Small intestine (tissue), 7 donors: ENCODE measurements around the gene DDR2. TPM values are rescaled to one million over a fixed set of nuclear protein-coding genes. Genes with fewer than 3 reads are reported as not detected.
"Not testable (repeated sequence)": the region's sequence is repeated elsewhere in the genome, so short reads cannot be mapped to it uniquely, and the experiment has no call there.

Source experiments
- DNase-seq, 2 donors: peaks; one replicate each; pipeline versions ENCODE4 v3.0.0 to v3.0.0-alpha.2; 2013
- FAIRE-seq: peaks from 2 replicates; lab custom pipeline; 2012; peaks lifted over from hg19 to GRCh38; lab: Jason Lieb, UNC
- H3K27ac ChIP-seq, 3 donors: one replicate each; pipeline ENCODE4 v1.5.1; 2013; ENCODE audit warnings: low read length in 2 of 3, mild to moderate bottlenecking in 2 of 3, control low read depth in 1 of 3, inconsistent platforms in 1 of 3, low read depth in 1 of 3, moderate library complexity in 1 of 3
- H3K27me3 ChIP-seq, 3 donors: one replicate each; pipeline ENCODE4 v1.6.1; 2013; ENCODE audit warnings: low read length in 3 of 3, inconsistent platforms in 1 of 3; ENCODE audit not compliant: control insufficient read depth in 3 of 3, insufficient read depth in 3 of 3
- H3K36me3 ChIP-seq, 3 donors: one replicate each; pipeline ENCODE4 v1.6.1; 2013; ENCODE audit warnings: low read length in 3 of 3, inconsistent platforms in 1 of 3, low read depth in 1 of 3, mild to moderate bottlenecking in 1 of 3, moderate library complexity in 1 of 3; ENCODE audit not compliant: control insufficient read depth in 3 of 3, insufficient read depth in 2 of 3
- H3K4me1 ChIP-seq, 3 donors: one replicate each; pipeline ENCODE4 v1.6.1; 2013; ENCODE audit warnings: low read length in 2 of 3, inconsistent platforms in 1 of 3, low read depth in 1 of 3, mild to moderate bottlenecking in 1 of 3, moderate library complexity in 1 of 3; ENCODE audit not compliant: control insufficient read depth in 3 of 3, insufficient read depth in 2 of 3
- H3K4me3 ChIP-seq, 3 donors: one replicate each; pipeline ENCODE4 v1.5.1; 2013; ENCODE audit warnings: low read length in 3 of 3, control low read depth in 1 of 3, inconsistent platforms in 1 of 3, low read depth in 1 of 3, mild to moderate bottlenecking in 1 of 3, moderate library complexity in 1 of 3
- H3K9me3 ChIP-seq, 2 donors: one replicate each; pipeline ENCODE4 v1.6.1; 2013; ENCODE audit warnings: low read depth in 1 of 2, low read length in 1 of 2; ENCODE audit not compliant: control insufficient read depth in 2 of 2, insufficient read depth in 1 of 2
- WGBS, 3 donors: extraction: QIAGEN DNeasy Blood & Tissue Kit; methylation state at CpG; one replicate each; pipeline ENCODE4 v1.1.7; 2013; 5-methylcytosine and 5-hydroxymethylcytosine counted together
- polyA plus RNA-seq, 4 donors: library from polyadenylated mRNA; stranded (reverse) in 3 of 4; unstranded in 1 of 4; fragments of 200-250 nt in 3 of 4; fragments of 120-200 nt in 1 of 4; gene quantifications; one replicate each; pipeline versions ENCODE4 v1.2.1 to v1.2.3, GENCODE V29; 2013
- donor health status: healthy with polysubstance abuse.
- donor health status: control.
- donor health status: control.
- donor health status: Bipolar disorder and iron deficiency.
- donor health status: healthy.

Gene DDR2
- polyA plus RNA-seq, 4 donors: 0.89 to 11.1 (median 5.3) TPM

DNA sequence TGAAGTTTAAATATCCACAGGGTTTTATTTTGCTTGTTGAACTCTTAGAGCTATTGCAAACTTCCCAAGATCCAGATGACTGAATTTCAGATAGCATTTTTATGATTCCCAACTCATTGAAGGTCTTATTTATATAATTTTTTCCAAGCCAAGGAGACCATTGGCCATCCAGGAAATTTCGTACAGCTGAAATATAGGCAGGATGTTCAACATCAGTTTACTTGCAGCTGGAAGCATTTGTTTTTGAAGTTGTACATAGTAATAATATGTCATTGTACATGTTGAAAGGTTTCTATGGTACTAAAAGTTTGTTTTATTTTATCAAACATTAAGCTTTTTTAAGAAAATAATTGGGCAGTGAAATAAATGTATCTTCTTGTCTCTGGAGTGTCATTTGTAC is 32.8 kb upstream of the DDR2 start:
- FAIRE-seq: no peak
- Histone ChIP-seq H3K36me3 (peaks cover 2 to 14% (median 10%) of the 10 kb centered on the region in 3 donors), H3K9me3 (no peaks in the 10 kb centered on the region), H3K4me3 (no peak overlapping the region), H3K4me1 (peaks cover 0 to 6% (median 0%) of the 10 kb centered on the region in 3 donors), H3K27me3 (no peaks in the 10 kb centered on the region), H3K27ac (no peak overlapping the region)
- DNase-seq: no peak
- 84 to 93% (median 88%) methylated on average over 1 of the region's 1 CpG for WGBS, 3 donors

DNA sequence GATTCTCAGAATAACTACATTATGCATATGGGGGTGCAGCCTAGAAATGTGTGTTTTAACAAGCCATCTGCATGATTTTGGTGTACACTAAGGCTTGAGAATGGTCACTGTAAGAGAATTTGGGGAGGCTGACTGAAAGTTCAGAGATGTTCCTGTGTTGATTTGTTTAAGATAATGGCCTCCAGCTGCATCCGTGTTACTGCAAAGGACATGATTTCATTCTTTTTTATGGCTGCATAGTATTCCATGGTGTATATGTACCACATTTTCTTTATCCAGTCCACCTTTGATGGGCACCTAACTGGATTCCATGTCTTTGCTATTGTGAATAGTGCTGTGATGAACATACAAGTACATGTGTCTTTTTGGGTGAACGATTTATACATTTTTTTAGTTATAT is 29.1 kb upstream of the DDR2 start:
- FAIRE-seq, H3K27ac ChIP-seq, H3K9me3 ChIP-seq, DNase-seq, H3K27me3 ChIP-seq, H3K4me3 ChIP-seq, H3K4me1 ChIP-seq: not testable (repeated sequence)
- WGBS, 3 donors: 90 to 96% (median 96%) methylated on average over 2 of the region's 2 CpGs
- H3K36me3 ChIP-seq: peaks cover 2 to 16% (median 9%) of the 10 kb centered on the region in 3 donors

DNA sequence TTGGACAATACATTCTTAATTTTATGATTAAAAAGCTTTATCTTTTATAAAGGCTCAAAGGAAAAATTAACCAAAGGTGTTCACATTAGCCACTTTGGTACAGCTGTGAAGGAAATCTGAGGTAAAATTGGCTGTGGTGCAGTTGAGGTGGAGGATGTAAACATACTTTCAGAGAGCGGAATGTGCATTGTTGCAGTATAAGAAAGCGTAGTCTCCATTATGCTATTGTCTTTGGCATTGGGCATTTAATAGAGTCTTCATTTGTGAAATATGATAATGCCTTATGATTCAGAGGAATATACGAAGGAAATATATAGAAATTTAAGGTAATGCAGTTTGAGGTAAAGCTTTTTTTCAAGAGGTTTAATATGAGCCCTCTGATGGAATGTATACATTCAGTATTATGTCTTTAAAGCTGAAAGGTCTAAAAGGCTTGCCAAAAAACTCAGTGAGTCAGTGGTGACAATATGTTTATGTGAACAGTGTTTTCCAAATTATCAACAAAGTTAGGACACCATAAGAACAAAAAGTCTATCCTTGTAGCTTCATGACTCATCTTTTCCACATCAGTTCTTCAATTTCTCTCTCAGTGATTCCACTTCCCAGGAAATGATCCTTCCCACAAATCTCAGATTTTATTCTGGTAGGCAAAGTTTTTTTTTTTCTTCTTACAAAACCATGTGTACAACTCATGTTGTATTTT is 26.9 kb upstream of the DDR2 start:
- FAIRE-seq: peak; percentile 51
- Histone ChIP-seq H3K27ac (peak overlapping the region in 1 of 3 donors; percentile 39), H3K9me3 (no peaks in the 10 kb centered on the region), H3K27me3 (no peaks in the 10 kb centered on the region), H3K36me3 (peaks cover 0 to 12% (median 9%) of the 10 kb centered on the region in 3 donors), H3K4me1 (no peaks in the 10 kb centered on the region), H3K4me3 (no peak overlapping the region)
- 93 to 98% (median 97%) methylated on average over 3 of the region's 3 CpGs for WGBS, 3 donors
- DNase-seq: no peak

DNA sequence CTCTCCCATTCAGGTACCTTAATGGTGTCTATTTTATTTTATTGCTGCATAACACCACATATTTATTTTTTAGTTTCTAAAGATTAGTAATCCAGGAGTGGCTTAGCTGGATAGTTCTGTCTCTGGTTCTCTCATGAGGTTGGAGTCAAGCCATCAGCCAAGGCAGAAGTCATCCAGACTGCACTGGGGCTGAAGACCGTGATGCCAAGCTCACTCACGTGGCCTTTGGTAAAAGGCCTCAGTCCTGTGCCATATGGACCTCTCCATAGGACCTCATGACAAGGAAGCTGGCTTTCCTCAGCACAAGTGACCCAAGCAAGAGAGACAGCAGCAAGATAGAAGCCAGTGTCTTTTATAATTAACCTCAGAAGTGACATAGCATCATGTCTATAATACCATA is 23.0 kb upstream of the DDR2 start:
- H3K4me3 ChIP-seq: no peak overlapping the region
- DNase-seq (no peak), FAIRE-seq (no peak)
- H3K27me3 ChIP-seq: no peaks in the 10 kb centered on the region
- H3K9me3 ChIP-seq: no peaks in the 10 kb centered on the region
- 87 to 100% (median 94%) methylated on average over 2 of the region's 2 CpGs for WGBS, 3 donors
- no peak overlapping the region for H3K27ac ChIP-seq
- no peaks in the 10 kb centered on the region for H3K4me1 ChIP-seq
- peaks cover 0 to 5% (median 1%) of the 10 kb centered on the region in 3 donors for H3K36me3 ChIP-seq

DNA sequence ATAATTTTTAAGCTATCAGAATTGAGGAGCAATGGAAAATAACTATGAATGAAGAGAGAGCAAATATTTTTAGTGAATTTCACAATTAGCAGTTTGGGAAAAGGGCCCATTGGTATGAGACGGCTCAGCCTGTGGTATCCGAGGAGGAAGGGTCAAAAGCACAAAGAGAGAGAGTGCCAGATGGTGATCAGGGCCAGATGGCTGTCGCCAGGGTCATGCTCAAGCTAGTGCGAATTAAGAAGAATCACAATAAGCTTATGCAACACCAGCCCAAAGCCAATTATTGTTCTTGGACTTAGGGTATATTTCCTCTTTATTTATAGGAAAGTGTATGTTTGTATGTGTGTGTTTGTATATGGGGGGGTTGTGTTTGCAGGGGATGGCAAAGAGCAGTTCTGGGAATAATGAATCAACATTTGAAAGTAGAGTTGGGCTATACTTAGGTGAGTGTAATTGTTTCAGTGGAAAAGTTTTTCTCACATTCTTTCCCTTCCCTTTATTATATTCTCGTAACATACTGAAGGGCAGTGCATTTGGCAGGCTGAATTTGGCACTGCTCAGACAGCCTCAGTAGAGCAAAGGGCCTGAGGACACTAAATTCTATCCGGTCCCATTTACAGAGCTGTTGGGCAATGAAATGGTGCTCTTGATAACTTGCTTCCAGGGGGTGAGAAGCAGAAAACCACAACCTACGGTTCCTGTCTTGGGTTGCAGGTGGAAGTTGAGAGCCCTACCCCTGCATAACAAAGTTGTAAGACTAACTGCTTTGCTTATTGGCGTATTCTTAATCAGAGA is 19.5 kb upstream of the DDR2 start:
- DNase-seq (no peak), FAIRE-seq (no peak)
- Histone ChIP-seq H3K9me3 (peaks cover 0 to 8% of the 10 kb centered on the region in 2 donors), H3K4me3 (no peak overlapping the region), H3K27me3 (no peaks in the 10 kb centered on the region), H3K27ac (peak overlapping the region in 1 of 3 donors; percentile 9), H3K4me1 (no peaks in the 10 kb centered on the region), H3K36me3 (no peaks in the 10 kb centered on the region)
- 62 to 81% (median 71%) methylated on average over 8 of the region's 8 CpGs for WGBS, 3 donors

DNA sequence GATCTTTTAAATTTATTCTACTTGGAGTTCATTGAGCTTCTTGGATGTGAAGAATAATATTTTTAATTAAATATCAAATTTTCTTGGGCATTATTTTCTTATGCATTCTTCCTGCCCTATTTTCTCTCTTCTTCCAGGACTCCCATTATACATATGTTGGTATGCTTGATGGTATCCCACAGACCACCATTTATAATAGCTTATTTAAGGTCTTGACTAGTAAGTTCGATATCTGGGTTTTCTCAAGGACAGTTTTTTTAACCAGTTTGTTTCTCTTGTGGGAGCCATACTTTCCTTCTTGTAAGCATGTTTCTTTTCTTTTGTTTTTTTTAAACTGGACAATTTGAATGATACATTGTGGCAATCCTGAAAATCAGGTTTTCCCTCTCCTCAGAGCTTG is 15.4 kb upstream of the DDR2 start:
- no peak overlapping the region for H3K4me3 ChIP-seq
- H3K9me3 ChIP-seq: peaks cover 0 to 9% of the 10 kb centered on the region in 2 donors
- no peaks in the 10 kb centered on the region for H3K36me3 ChIP-seq
- H3K4me1 ChIP-seq: no peaks in the 10 kb centered on the region
- no peak overlapping the region for H3K27ac ChIP-seq
- 86 to 95% (median 94%) methylated on average over 1 of the region's 1 CpG for WGBS, 3 donors
- FAIRE-seq (no peak), DNase-seq (no peak)
- H3K27me3 ChIP-seq: no peaks in the 10 kb centered on the region

DNA sequence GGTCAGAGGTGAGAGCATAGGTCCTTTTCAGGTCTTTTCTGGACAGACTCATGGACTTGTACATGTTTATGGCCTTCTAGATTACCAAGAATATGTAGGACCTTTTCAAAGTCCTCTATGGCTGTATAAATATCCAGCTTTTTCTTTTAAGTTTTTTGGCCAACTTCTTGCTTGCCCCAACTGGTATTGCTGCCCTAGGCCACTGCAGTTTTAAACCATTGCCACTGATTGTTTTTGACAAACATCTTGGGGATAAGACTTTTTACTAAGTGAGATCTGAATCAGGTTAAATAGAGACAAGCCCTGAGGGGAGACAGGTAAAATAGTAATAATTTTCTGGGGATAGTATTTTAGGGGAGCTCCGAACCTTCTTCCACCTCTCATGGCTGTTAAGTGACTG is 14.8 kb upstream of the DDR2 start:
- no peak for FAIRE-seq
- Histone ChIP-seq H3K4me3 (no peak overlapping the region), H3K4me1 (no peaks in the 10 kb centered on the region), H3K36me3 (no peaks in the 10 kb centered on the region), H3K27me3 (no peaks in the 10 kb centered on the region), H3K9me3 (peaks cover 0 to 9% of the 10 kb centered on the region in 2 donors), H3K27ac (no peak overlapping the region)
- no peak for DNase-seq
- 81 to 100% (median 92%) methylated on average over 1 of the region's 1 CpG for WGBS, 3 donors

DNA sequence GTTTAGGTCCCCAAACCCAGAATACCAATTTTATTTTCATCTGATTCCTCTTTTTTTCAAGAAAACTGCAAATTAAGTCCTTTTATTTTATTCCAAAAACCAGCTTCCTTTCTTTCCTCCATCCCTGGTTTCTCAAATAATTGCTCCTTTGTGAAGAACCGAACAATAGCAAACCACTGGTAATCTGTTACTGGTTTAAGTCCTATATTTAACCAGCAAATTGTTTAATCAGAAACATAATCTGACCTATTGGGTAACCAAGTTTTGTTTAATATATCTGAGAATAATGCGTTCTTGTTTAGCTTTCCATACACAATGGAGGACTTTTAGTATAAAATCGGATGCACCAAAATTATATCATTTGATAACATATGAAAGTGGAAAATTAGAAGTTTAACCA is 13.2 kb upstream of the DDR2 start:
- no peaks in the 10 kb centered on the region for H3K36me3 ChIP-seq
- no peak for DNase-seq
- no peaks in the 10 kb centered on the region for H3K4me1 ChIP-seq
- no peak overlapping the region for H3K4me3 ChIP-seq
- no peak overlapping the region for H3K27ac ChIP-seq
- peaks cover 0 to 9% of the 10 kb centered on the region in 2 donors for H3K9me3 ChIP-seq
- FAIRE-seq: peak; percentile 59
- no peaks in the 10 kb centered on the region for H3K27me3 ChIP-seq
- WGBS, 3 donors: 90 to 92% (median 92%) methylated on average over 3 of the region's 3 CpGs
